Common myeloid progenitor, CD34-positive (primary cell): ENCODE results near the gene AKR1B1. TPM values are rescaled to one million over a fixed set of nuclear protein-coding genes. Genes with fewer than 3 reads are reported as not detected.

Experiments
- CTCF ChIA-PET: fragments of 350-600 bp; sonication (Branson Sonifier 250); formaldehyde crosslinking; loops from one replicate; lab custom pipeline; 2021; ENCODE audit warnings: antibody characterized with exemption; lab: Charles Lee
- POLR2A ChIA-PET: fragments of 350-600 bp; sonication (Branson Sonifier 250); formaldehyde crosslinking; loops from one replicate; lab custom pipeline; 2021; ENCODE audit warnings: antibody characterized with exemption; lab: Charles Lee
- DNase-seq, 3 donors: peaks; one replicate each; pipeline versions ENCODE4 v3.0.0 to v3.0.0-alpha.2; 2013
- H3K27ac ChIP-seq, 2 experiments: 1 replicate in 1 of 2; 2 replicates in 1 of 2; pipeline ENCODE4 v1.7.0; 2013; ENCODE audit warnings: inconsistent platforms in 2 of 2, low read length in 2 of 2, mild to moderate bottlenecking in 2 of 2, low read depth in 1 of 2, moderate library complexity in 1 of 2; ENCODE audit not compliant: severe bottlenecking in 2 of 2, insufficient read depth in 1 of 2, poor library complexity in 1 of 2
- H3K27me3 ChIP-seq, 5 experiments: replicated peaks in 2 of 5; 1 replicate in 3 of 5; 2 replicates in 2 of 5; pipeline versions ENCODE4 v1.6.1 to v1.7.0; 2013; ENCODE audit warnings: low read length in 4 of 5, mild to moderate bottlenecking in 2 of 5, moderate library complexity in 2 of 5, inconsistent platforms in 1 of 5; ENCODE audit not compliant: insufficient read depth in 5 of 5, control insufficient read depth in 4 of 5
- H3K36me3 ChIP-seq, 4 experiments: 1 replicate in 2 of 4; 2 replicates in 2 of 4; pipeline versions ENCODE4 v1.6.1 to v1.7.0; 2013; ENCODE audit warnings: low read length in 3 of 4, control low read depth in 1 of 4, mild to moderate bottlenecking in 1 of 4; ENCODE audit not compliant: control insufficient read depth in 4 of 4, insufficient read depth in 4 of 4
- H3K4me1 ChIP-seq, 4 experiments: 1 replicate in 3 of 4; 2 replicates in 1 of 4; pipeline versions ENCODE4 v1.6.1 to v1.7.1; 2013; ENCODE audit warnings: low read length in 3 of 4, mild to moderate bottlenecking in 3 of 4, control low read depth in 1 of 4, inconsistent platforms in 1 of 4, moderate library complexity in 1 of 4; ENCODE audit not compliant: control insufficient read depth in 4 of 4, insufficient read depth in 4 of 4; ENCODE audit errors: control extremely low read depth in 1 of 4
- H3K4me3 ChIP-seq, 7 experiments: 1 replicate in 4 of 7; 2 replicates in 3 of 7; pipeline versions ENCODE4 v1.5.1 to v1.7.0; 2013; ENCODE audit warnings: mild to moderate bottlenecking in 7 of 7, low read length in 6 of 7, moderate library complexity in 6 of 7, inconsistent platforms in 2 of 7, low read depth in 2 of 7, control low read depth in 1 of 7; ENCODE audit not compliant: insufficient read depth in 4 of 7, control insufficient read depth in 1 of 7; ENCODE audit errors: extremely low read depth in 1 of 7
- H3K9me3 ChIP-seq, 5 experiments: 1 replicate in 4 of 5; 2 replicates in 1 of 5; pipeline versions ENCODE4 v1.6.1 to v1.7.1; 2013; ENCODE audit warnings: low read length in 4 of 5, mild to moderate bottlenecking in 2 of 5, inconsistent platforms in 1 of 5, low read depth in 1 of 5, moderate library complexity in 1 of 5; ENCODE audit not compliant: control insufficient read depth in 4 of 5, insufficient read depth in 2 of 5; ENCODE audit errors: control extremely low read depth in 1 of 5
- WGBS: methylation state at CpG from one replicate; pipeline ENCODE4 v1.1.5; 2013; ENCODE audit not compliant: insufficient coverage; 5-methylcytosine and 5-hydroxymethylcytosine counted together
- polyA plus RNA-seq: library from polyadenylated mRNA; unstranded; fragments of 120-200 nt; gene quantifications from one replicate; pipeline ENCODE4 v1.2.1, GENCODE V29; 2013

Gene AKR1B1
- 81.9 TPM for polyA plus RNA-seq

DNA sequence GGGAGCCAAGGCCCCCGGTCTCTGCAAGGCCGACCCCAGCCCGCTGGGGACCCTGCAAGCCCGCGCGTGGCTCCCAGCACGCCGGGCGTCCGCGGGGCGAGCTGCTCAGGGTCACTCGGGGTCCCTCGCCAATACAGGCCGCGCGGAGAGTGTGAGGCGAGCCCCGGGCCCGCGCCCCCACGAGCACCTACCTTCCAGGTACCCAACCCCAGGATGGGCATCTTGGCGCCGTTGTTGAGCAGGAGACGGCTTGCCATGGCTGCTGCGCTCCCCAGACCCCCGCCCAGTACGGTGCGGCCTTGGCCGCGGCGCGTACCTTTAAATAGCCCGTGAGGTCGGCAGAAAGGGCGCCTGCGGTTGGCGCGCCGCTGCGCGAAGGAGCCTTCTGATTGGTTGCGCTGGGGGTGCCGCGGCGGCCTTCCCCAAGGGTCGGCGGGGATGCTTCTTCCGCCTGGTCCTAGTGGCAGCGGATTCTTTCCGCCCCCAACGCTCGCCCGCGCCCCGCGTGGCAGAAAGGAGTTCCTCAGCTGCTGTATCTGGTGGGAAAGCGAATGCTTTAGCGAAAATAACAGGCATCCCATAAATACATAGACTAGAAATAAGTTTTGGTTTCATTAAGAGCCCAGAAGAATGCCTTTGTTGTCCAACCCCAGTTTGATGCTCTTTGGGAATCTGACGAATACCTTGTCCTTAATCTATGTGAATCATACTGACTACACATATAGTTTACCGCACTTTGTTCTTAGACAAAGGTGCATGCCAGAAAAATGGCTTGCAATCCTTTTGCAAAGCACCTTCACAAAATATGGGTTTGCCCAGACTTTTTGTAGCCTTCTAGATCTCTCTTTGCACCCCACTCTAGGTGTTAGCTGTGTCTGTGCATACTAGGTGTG is at the start of gene AKR1B1:
AKR1B1 (minus strand) TSS at position 295 of the 893 bp plus-strand sequence; CDS start at position 257, 38 bp downstream.
- ChIA-PET CTCF (interaction anchor here (0.7 to 5.5 kb wide), 11 partner anchors 8 to 144 kb away, joined by 3 to 34 read pairs (median 6); no protein-coding TSS in a partner anchor), POLR2A (interaction anchor here (0.6 to 2.0 kb wide), 3 partner anchors 27 to 331 kb away, joined by 3 to 4 read pairs (median 3); no protein-coding TSS in a partner anchor)
- Histone ChIP-seq H3K9me3 (peaks cover 0 to 8% (median 6%) of the 10 kb centered on the region in 5 experiments), H3K27me3 (no peaks in the 10 kb centered on the region), H3K4me1 (peaks cover 7 to 27% (median 17%) of the 10 kb centered on the region in 4 experiments), H3K27ac (peak within 1 kb of the TSS in 1 of 2 experiments; percentile 61), H3K36me3 (peaks cover 0 to 5% (median 2%) of the 10 kb centered on the region in 4 experiments), H3K4me3 (peak within 1 kb of the TSS; percentile 68 to 88 (median 84))
- peak; percentile 94 to 98 (median 97) for DNase-seq
- WGBS, result under 1% methylated on average over 42 of the region's 61 CpGs

DNA sequence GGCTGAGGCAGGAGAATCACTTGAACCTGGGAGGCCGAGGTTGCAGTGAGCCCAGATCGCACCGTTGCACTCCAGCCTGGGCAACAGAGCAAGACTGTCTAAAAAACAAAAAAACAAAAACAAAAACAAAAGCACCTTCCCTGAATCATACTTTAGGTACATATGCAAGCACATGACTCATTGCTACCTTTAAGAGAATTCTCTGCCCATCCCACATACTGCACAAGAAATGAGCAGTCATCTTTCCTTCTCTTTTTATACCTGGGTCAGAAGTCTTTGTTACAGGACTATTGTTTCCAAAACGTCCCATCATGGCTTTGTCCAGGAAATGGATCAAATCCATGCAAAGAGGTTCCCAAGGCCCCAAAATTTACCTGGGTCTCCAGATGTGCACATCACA is 47.0 kb upstream of the AKR1B1 start:
- CTCF ChIA-PET, result interaction anchor here (1.2 to 2.8 kb wide), 3 partner anchors 8 to 73 kb away, joined by 3 to 10 read pairs (median 9); no protein-coding TSS in a partner anchor
- POLR2A ChIA-PET, result no interaction called here
- H3K27ac ChIP-seq, result no peak overlapping the region
- no peaks in the 10 kb centered on the region for H3K4me1 ChIP-seq
- no peak for DNase-seq
- H3K27me3 ChIP-seq, result no peaks in the 10 kb centered on the region
- H3K4me3 ChIP-seq, result no peak overlapping the region
- WGBS, result 84% methylated on average over 4 of the region's 4 CpGs
- no peaks in the 10 kb centered on the region for H3K9me3 ChIP-seq
- H3K36me3 ChIP-seq, result no peaks in the 10 kb centered on the region

DNA sequence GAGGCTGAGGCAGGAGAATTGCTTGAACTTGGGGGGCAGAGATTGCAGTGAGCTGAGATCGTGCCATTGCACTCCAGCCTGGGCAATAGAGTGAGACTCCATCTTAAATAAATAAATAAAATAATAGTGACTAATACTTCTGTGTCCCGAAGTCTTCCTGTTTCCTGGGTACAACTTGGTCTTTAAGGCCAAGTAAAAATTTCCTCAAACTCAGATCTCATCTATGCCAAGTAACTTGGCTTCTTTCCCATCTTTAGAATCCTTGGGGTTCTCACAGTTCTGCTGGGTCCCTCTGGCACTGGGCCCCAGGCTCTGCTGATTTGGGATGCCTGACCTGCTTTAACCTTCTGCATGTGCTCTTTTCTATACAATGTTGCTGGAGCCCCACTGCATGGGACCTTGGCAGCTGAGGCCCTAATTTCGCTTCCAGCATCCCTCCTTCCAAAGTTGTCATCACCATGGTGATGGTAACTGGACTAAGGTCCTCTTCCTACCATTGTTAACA is 45.8 kb upstream of the AKR1B1 start:
- H3K4me3 ChIP-seq, result no peak overlapping the region
- H3K36me3 ChIP-seq, result no peaks in the 10 kb centered on the region
- H3K27ac ChIP-seq, result no peak overlapping the region
- WGBS, result no CpG with 5 or more reads among the region's 3 CpGs
- H3K27me3 ChIP-seq, result no peaks in the 10 kb centered on the region
- no peaks in the 10 kb centered on the region for H3K4me1 ChIP-seq
- POLR2A ChIA-PET, result no interaction called here
- no peaks in the 10 kb centered on the region for H3K9me3 ChIP-seq
- CTCF ChIA-PET, result interaction anchor here (2.8 kb wide), 1 partner anchor 10 kb away, joined by 9 read pairs; no protein-coding TSS in a partner anchor
- no peak for DNase-seq

DNA sequence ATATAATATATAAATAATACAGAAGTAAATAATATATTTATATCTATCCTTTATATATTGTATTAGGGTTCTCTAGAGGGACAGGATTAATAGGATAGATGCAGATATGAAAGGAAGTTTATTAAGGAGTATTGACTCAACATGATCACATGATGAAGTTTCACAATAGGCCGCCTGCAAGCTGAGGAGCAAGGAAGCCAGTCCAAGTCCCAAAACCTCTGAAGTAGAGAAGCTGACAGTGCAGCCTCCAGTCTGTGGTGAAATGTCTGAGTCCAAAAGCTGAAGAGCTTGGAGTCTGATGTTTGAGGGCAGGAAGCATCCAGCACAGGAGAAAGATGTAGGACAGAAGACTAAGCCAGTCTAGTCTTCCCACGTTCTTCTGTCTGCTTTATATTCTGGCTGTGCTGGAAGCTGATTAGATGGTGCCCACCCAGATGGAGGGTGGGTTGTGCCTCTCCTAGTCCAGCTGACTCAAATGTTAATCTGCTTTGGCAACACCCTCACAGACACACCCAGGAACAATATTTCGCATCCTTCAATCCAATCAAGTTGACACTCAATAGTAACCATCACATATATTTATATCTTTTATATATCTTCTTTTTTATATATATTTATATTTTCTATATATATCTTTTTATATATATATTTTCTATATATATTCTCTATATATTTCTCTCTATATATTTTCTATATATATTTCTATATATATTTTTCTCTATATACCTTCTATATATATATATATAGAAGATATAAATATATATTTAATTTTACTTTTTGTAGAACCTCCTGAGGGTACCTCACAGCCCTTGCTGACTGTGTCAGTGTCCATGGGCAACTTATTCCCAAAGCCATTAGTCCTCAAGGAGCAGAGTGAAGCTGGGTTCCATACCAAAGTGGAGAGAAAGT is 43.8 kb upstream of the AKR1B1 start:
- H3K27ac ChIP-seq, result no peak overlapping the region
- ChIA-PET POLR2A (no interaction called here), CTCF (interaction anchor here (1.2 kb wide), 1 partner anchor 10 kb away, joined by 3 read pairs; no protein-coding TSS in a partner anchor)
- 86% methylated on average over 2 of the region's 3 CpGs for WGBS
- H3K4me1 ChIP-seq, result no peaks in the 10 kb centered on the region
- H3K27me3 ChIP-seq, result no peaks in the 10 kb centered on the region
- DNase-seq, result no peak
- H3K36me3 ChIP-seq, result no peaks in the 10 kb centered on the region
- H3K4me3 ChIP-seq, result no peak overlapping the region
- H3K9me3 ChIP-seq, result no peaks in the 10 kb centered on the region

DNA sequence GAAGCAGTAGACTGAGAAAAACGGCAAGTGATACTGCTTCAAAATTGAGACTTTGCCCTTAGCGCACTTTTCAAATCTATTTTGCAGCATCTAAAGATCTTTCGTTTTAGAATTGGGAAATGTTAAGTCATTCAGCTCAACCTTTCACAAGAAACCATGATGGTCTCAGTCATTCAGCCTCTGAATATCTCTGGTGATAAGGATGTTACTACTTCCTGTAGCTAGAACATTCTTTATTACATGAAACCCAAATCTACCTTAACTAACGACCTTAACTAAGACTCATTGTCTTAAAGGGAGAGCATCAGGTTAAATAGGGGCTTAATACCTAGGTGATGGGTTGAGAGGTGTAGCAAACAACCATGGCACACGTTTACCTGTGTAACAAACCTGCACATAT is 42.1 kb upstream of the AKR1B1 start:
- POLR2A ChIA-PET, result no interaction called here
- Histone ChIP-seq H3K27ac (no peak overlapping the region), H3K36me3 (no peaks in the 10 kb centered on the region), H3K27me3 (no peaks in the 10 kb centered on the region), H3K4me1 (no peaks in the 10 kb centered on the region), H3K4me3 (no peak overlapping the region), H3K9me3 (no peaks in the 10 kb centered on the region)
- WGBS, result 86% methylated on average over 1 of the region's 5 CpGs
- no peak for DNase-seq
- CTCF ChIA-PET, result interaction anchor here (2.0 kb wide), 1 partner anchor 68 kb away, joined by 8 read pairs; no protein-coding TSS in a partner anchor

DNA sequence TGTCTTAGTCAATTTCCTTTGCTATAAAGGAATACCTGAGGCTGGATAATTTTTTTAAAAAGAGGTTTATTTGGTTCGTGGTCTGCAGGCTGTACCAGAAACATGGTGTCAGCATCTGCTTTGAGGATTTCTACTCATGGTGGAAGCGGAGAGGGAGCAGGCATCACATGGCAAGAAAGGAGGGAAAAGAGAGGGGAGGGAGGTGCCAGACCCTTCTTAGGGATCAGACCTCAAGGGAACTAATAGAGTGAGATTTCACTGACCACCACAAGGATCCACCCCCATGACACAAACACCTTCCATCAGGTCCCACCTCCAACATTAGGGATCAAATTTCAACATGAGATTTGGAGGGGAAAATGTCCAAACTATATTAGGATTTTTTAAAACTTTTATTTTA is 41.5 kb upstream of the AKR1B1 start:
- no peaks in the 10 kb centered on the region for H3K4me1 ChIP-seq
- no peak overlapping the region for H3K27ac ChIP-seq
- no peaks in the 10 kb centered on the region for H3K36me3 ChIP-seq
- WGBS, result 100% methylated on average over 2 of the region's 2 CpGs
- H3K9me3 ChIP-seq, result no peaks in the 10 kb centered on the region
- ChIA-PET CTCF (interaction anchor here (2.0 kb wide), 1 partner anchor 67 kb away, joined by 8 read pairs; no protein-coding TSS in a partner anchor), POLR2A (no interaction called here)
- no peak for DNase-seq
- H3K4me3 ChIP-seq, result no peak overlapping the region
- no peaks in the 10 kb centered on the region for H3K27me3 ChIP-seq
